GM19397 (cell line): ENCODE data around the gene BAD.
"Not testable (repeated sequence)": the region's sequence is repeated elsewhere in the genome, so short reads cannot be mapped to it uniquely, and the experiment has no call there.

Experiments
- ATAC-seq: cut with Tn5 transposase; IDR thresholded peaks from one replicate; pipeline ENCODE4 v1.9.1; 2021; ENCODE audit warnings: mild to moderate bottlenecking, moderate library complexity; ENCODE audit not compliant: unreplicated experiment

Gene BAD

GRCh38 chr11:64284048-64284961 is at the start of gene BAD:
BAD (minus strand) TSS chr11:64284665; CDS start chr11:64284368, 297 bp downstream.
- ATAC-seq: peak; percentile 66

GRCh38 chr11:64333556-64333955 is 49.1 kb upstream of the BAD start:
- no peak for ATAC-seq

- no peak for ATAC-seq
Observed at GRCh38 chr11:64331569-64332371, 47.3 kb upstream of the BAD start.

- ATAC-seq: no peak
Observed at GRCh38 chr11:64330888-64331287, 46.4 kb upstream of the BAD start.

- ATAC-seq: no peak
Observed at GRCh38 chr11:64327993-64328392, 43.5 kb upstream of the BAD start.

GRCh38 chr11:64327375-64327774 is 42.9 kb upstream of the BAD start:
- ATAC-seq: no peak

- ATAC-seq: no peak
Observed at GRCh38 chr11:64324692-64325469, 40.4 kb upstream of the BAD start.

- ATAC-seq: not testable (repeated sequence)
Observed at GRCh38 chr11:64323984-64324383, 39.5 kb upstream of the BAD start.

GRCh38 chr11:64323373-64323772 is 38.9 kb upstream of the BAD start:
- ATAC-seq: no peak

GRCh38 chr11:64322925-64323260 is 38.4 kb upstream of the BAD start:
- ATAC-seq: no peak

- no peak for ATAC-seq
Observed at GRCh38 chr11:64321533-64321932, 37.1 kb upstream of the BAD start.

- ATAC-seq: no peak
Observed at GRCh38 chr11:64321026-64321425, 36.6 kb upstream of the BAD start.

GRCh38 chr11:64320556-64320955 is 36.1 kb upstream of the BAD start:
- ATAC-seq: no peak

- no peak for ATAC-seq
Observed at GRCh38 chr11:64318766-64319761, 34.6 kb upstream of the BAD start.

GRCh38 chr11:64317961-64318765 is 33.7 kb upstream of the BAD start, which contains the start of gene PRDX5:
PRDX5 (plus strand) TSS chr11:64318121; CDS start chr11:64318216, 95 bp downstream.
- peak; percentile 80 for ATAC-seq

- ATAC-seq: peak; percentile 63
Observed at GRCh38 chr11:64317325-64317960, 33.0 kb upstream of the BAD start, which contains the start of gene TRMT112. TRMT112 (minus strand) TSS chr11:64317559; CDS start chr11:64317526, 33 bp downstream.

- ATAC-seq: peak; percentile 3
Observed at GRCh38 chr11:64316672-64317324, 32.3 kb upstream of the BAD start.
